ENCODE data around the gene SMG5. TPM values are rescaled to one million over a fixed set of nuclear protein-coding genes. Genes with fewer than 3 reads are reported as not detected.

SMG5 gene
- total and polyA plus RNA-seq, 12 donors, result 38.7 to 93.0 (median 74.7) TPM

DNA sequence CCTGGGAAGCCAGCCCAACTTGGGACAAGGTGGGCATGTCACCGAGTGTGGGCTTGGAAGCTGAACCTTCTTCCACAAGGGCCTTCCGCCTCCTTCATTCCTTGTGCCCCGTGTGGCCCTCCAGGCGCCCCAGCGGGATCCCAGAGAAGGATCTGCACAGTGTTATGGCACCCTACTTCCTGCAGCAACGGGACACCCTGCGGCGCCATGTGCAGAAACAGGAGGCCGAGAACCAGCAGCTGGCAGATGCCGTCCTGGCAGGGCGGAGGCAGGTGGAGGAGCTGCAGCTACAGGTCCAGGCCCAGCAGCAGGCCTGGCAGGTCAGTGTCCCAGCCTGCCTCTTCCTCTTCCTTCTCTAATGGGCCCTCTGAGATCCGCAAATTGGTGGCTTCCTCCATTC is 46.5 kb downstream of the SMG5 start:
- H3K36me3 ChIP-seq, result peaks cover 0 to 95% (median 48%) of the 10 kb centered on the region in 9 donors
- no peak for ATAC-seq

GRCh38 chr1:156233426-156234127 is 49.0 kb downstream of the SMG5 start:
- Histone ChIP-seq H3K36me3 (peaks cover 0 to 89% (median 42%) of the 10 kb centered on the region in 9 donors), H3K9me3 (no peaks in the 10 kb centered on the region), H3K27me3 (no peaks in the 10 kb centered on the region), H3K4me1 (peaks cover 0 to 2% (median 0%) of the 10 kb centered on the region in 9 donors), H3K27ac (no peak overlapping the region), H3K4me3 (no peak overlapping the region)
- no peak for TF ChIP-seq CTCF (IDR thresholded peaks at IDR 0.05)
- DNase-seq, result no peak
- ATAC-seq, result no peak
- intact Hi-C loops (cut with DNase I), result no loop called here
- 73 to 75% methylated on average over 5 of the region's 5 CpGs for WGBS, 2 donors

More for the DNA sequence above, 46.5 kb downstream of the SMG5 start:
- no peak for TF ChIP-seq CTCF (IDR thresholded peaks at IDR 0.05)
- H3K4me3 ChIP-seq, result no peak overlapping the region
- no peak overlapping the region for H3K27ac ChIP-seq
- WGBS, 2 donors, result 97 to 98% methylated on average over 12 of the region's 12 CpGs
- H3K27me3 ChIP-seq, result no peaks in the 10 kb centered on the region
- peaks cover 0 to 2% (median 0%) of the 10 kb centered on the region in 9 donors for H3K4me1 ChIP-seq
- H3K9me3 ChIP-seq, result no peaks in the 10 kb centered on the region
- no peak for DNase-seq
- intact Hi-C loops (cut with DNase I), result no loop called here

- DNase-seq (no peak), ATAC-seq (no peak)
- Histone ChIP-seq H3K4me3 (no peak overlapping the region), H3K27me3 (no peaks in the 10 kb centered on the region), H3K36me3 (peaks cover 0 to 88% (median 32%) of the 10 kb centered on the region in 9 donors), H3K27ac (no peak overlapping the region), H3K4me1 (peaks cover 0 to 5% (median 0%) of the 10 kb centered on the region in 9 donors), H3K9me3 (no peaks in the 10 kb centered on the region)
- intact Hi-C loops (cut with DNase I), result no loop called here
- 89 to 92% methylated on average over 12 of the region's 12 CpGs for WGBS, 2 donors
- TF ChIP-seq CTCF (IDR thresholded peaks at IDR 0.05), result no peak
These were observed 50.3 kb downstream of the SMG5 start for GRCh38 chr1:156232201-156232894.

DNA sequence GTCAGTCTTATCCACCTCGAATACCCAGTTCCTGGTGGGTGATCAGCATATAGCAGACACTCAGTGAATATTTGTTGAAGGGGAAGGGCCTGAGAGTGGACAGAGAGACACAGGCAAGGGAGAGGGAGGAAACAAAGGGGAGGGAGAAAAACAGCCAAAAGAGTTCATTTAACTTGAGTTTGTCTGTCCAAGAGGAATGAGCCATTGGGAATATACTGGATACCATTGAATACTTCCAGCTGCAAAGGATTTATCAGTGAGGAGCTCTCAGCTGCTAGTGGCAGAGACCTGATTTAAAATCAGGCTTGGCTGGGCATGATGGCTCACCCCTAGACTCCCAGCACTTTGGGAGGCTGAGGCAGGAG is 52.2 kb downstream of the SMG5 start:
- Histone ChIP-seq H3K4me1 (peaks cover 0 to 11% (median 2%) of the 10 kb centered on the region in 9 donors), H3K36me3 (peaks cover 0 to 88% (median 16%) of the 10 kb centered on the region in 9 donors), H3K4me3 (no peak overlapping the region), H3K27ac (no peak overlapping the region), H3K9me3 (no peaks in the 10 kb centered on the region), H3K27me3 (no peaks in the 10 kb centered on the region)
- no peak for ATAC-seq
- TF ChIP-seq CTCF (IDR thresholded peaks at IDR 0.05), result no peak
- intact Hi-C loops (cut with DNase I), result no loop called here
- no peak for DNase-seq
- 79 to 88% methylated on average over 1 of the region's 1 CpG for WGBS, 2 donors

Data from heart right ventricle (tissue), 16 donors.